ENCODE results near the gene NTRK2.

The NTRK2 gene

DNA sequence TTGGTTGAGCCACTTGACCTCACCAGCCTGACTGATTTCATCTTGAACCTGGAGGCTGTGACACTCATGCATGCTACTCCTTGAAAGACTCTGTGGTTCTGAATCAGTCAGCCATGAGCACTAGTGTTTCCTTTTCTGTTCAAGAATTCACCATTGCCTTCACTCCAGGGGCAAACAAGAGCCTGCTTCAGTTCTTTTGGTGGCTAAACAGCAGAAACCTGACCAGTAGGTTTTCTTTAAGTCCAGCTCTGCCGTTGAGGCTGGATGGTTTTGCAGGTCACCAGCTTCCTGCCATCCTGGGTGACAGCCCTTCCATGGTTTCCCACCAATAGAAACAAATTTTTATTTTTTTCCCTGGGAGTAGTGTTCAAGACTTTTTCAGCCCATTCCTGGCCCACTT lies 10.0 kb downstream of the NTRK2 start:
- Histone ChIP-seq H3K36me3 (ENCODE audit: control insufficient read depth, low read length) (no peaks in the 10 kb centered on the region), H3K79me2 (ENCODE audit: control insufficient read depth, low read length) (no peaks in the 10 kb centered on the region), H3K27me3 (ENCODE audit: control insufficient read depth, low read length) (no peaks in the 10 kb centered on the region), H3K27ac (ENCODE audit: low read depth, low read length) (no peak overlapping the region), H3F3A (ENCODE audit: control insufficient read depth, insufficient read depth) (no peaks in the 10 kb centered on the region), H3K9me3 (ENCODE audit: control insufficient read depth, insufficient read depth, low read length) (no peaks in the 10 kb centered on the region), H3K4me3 (ENCODE audit: low read length) (no peak overlapping the region), H4K20me1 (ENCODE audit: control insufficient read depth, insufficient read depth, low read depth, low read length) (no peaks in the 10 kb centered on the region), H3K4me1 (ENCODE audit: control insufficient read depth, low read length) (no peaks in the 10 kb centered on the region), H3K4me2 (ENCODE audit: low read length) (no peak overlapping the region), H3K9me2 (replicated peaks; ENCODE audit: control insufficient read depth, low read length) (no peaks in the 10 kb centered on the region)
- TF ChIP-seq EZH2phosphoT487 (IDR thresholded peaks at IDR 0.05; ENCODE audit: borderline replicate concordance, low read length) = no peak
- TF ChIP-seq, protein P1, sequence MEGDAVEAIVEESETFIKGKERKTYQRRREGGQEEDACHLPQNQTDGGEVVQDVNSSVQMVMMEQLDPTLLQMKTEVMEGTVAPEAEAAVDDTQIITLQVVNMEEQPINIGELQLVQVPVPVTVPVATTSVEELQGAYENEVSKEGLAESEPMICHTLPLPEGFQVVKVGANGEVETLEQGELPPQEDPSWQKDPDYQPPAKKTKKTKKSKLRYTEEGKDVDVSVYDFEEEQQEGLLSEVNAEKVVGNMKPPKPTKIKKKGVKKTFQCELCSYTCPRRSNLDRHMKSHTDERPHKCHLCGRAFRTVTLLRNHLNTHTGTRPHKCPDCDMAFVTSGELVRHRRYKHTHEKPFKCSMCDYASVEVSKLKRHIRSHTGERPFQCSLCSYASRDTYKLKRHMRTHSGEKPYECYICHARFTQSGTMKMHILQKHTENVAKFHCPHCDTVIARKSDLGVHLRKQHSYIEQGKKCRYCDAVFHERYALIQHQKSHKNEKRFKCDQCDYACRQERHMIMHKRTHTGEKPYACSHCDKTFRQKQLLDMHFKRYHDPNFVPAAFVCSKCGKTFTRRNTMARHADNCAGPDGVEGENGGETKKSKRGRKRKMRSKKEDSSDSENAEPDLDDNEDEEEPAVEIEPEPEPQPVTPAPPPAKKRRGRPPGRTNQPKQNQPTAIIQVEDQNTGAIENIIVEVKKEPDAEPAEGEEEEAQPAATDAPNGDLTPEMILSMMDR (IDR thresholded peaks at IDR 0.05; ENCODE audit: low read depth, low read length, poor library complexity, severe bottlenecking) = no peak

DNA sequence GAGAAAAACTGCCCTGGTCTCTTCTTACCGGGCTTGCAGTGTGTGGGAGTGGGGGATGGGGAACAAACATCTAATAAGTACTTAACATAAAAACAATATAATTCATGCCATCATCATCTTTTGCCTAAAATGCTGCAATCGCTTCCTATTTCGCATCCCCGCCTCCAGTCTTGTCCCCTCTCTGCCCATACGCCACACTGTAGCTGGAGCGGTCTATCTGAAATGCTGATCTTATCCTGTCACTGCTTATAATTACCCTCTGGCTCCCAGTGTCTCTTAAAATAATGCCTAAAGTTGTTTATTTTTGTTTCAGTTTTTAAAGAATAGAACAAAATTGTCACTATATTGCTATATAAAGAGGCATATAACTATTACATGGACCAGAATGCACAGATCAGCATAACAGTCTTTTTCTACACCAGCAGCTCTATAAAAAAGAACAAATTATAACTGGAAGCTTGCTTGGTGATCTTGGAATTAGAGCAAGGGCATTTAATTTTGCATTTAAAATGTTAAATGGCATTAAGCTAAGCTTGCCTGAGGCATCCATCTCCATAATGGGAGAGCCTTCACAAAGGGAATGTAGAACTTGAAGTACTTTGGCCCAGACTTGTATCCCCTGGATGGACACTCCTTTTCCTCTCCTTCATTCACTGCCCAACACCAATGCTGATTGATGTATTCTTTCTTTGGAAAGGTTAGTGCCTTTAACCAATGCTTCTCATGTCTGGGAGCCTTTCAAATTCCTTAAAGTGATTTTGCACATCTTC lies 12.2 kb downstream of the NTRK2 start:
- Histone ChIP-seq H3F3A (ENCODE audit: control insufficient read depth, insufficient read depth) (no peaks in the 10 kb centered on the region), H3K27ac (ENCODE audit: low read depth, low read length) (no peak overlapping the region), H3K4me2 (ENCODE audit: low read length) (no peak overlapping the region), H3K4me1 (ENCODE audit: control insufficient read depth, low read length) (no peaks in the 10 kb centered on the region), H3K9me2 (replicated peaks; ENCODE audit: control insufficient read depth, low read length) (no peaks in the 10 kb centered on the region), H3K36me3 (ENCODE audit: control insufficient read depth, low read length) (no peaks in the 10 kb centered on the region), H3K4me3 (ENCODE audit: low read length) (no peak overlapping the region), H3K9me3 (ENCODE audit: control insufficient read depth, insufficient read depth, low read length) (no peaks in the 10 kb centered on the region), H4K20me1 (ENCODE audit: control insufficient read depth, insufficient read depth, low read depth, low read length) (no peaks in the 10 kb centered on the region), H3K27me3 (ENCODE audit: control insufficient read depth, low read length) (no peaks in the 10 kb centered on the region), H3K79me2 (ENCODE audit: control insufficient read depth, low read length) (no peaks in the 10 kb centered on the region)
- TF ChIP-seq EZH2phosphoT487 (IDR thresholded peaks at IDR 0.05; ENCODE audit: borderline replicate concordance, low read length) = no peak
- TF ChIP-seq, protein P1 (IDR thresholded peaks at IDR 0.05; ENCODE audit: low read depth, low read length, poor library complexity, severe bottlenecking) = no peak

DNA sequence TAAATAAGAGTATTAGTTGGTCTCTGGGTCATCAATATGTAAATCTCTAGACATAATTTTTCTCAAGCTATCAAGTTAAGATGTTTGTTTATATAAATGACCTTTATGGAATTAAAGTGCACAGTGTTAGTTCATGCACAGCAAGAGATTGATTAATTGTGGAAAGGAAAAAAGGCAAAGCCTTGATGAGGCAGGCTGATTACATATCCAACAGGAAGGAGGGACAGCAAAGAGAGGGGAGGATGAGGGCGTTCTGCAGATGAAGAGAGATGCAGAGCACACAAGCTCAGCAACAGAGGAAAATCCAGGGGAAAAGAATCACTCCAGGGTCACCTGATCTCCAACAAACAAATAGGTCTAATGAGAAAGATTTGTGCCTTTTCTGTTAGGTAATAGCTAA lies 16.5 kb downstream of the NTRK2 start:
- no peak overlapping the region for H3K27ac ChIP-seq (ENCODE audit: low read depth, low read length)
- no peak overlapping the region for H3K4me3 ChIP-seq (ENCODE audit: low read length)
- H3K4me1 ChIP-seq (ENCODE audit: control insufficient read depth, low read length) = no peaks in the 10 kb centered on the region
- H3K9me3 ChIP-seq (ENCODE audit: control insufficient read depth, insufficient read depth, low read length) = no peaks in the 10 kb centered on the region
- no peaks in the 10 kb centered on the region for H3K36me3 ChIP-seq (ENCODE audit: control insufficient read depth, low read length)
- H3F3A ChIP-seq (ENCODE audit: control insufficient read depth, insufficient read depth) = no peaks in the 10 kb centered on the region
- no peaks in the 10 kb centered on the region for H3K79me2 ChIP-seq (ENCODE audit: control insufficient read depth, low read length)
- no peaks in the 10 kb centered on the region for H4K20me1 ChIP-seq (ENCODE audit: control insufficient read depth, insufficient read depth, low read depth, low read length)
- no peak overlapping the region for H3K4me2 ChIP-seq (ENCODE audit: low read length)
- H3K27me3 ChIP-seq (ENCODE audit: control insufficient read depth, low read length) = no peaks in the 10 kb centered on the region
- no peak for TF ChIP-seq EZH2phosphoT487 (IDR thresholded peaks at IDR 0.05; ENCODE audit: borderline replicate concordance, low read length)
- H3K9me2 ChIP-seq (replicated peaks; ENCODE audit: control insufficient read depth, low read length) = no peaks in the 10 kb centered on the region

DNA sequence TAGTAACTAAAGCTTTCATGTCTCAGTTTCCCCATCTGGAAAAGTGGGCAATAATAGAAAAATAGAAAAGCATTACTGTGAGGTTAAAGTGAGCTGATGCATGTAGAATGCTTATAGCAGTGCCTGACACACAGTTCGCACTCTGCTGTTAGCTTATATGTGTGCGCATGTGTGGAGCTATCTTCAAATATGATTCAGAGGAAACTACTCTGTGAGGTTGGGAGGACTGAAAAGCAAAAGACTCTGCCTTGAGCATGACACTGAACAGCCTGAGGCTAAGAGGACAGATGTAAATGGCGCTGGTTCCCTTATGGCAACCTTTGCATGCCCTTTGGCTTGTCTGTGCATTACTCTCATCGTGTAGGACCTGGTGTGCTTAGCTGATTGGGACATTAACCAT lies 19.4 kb downstream of the NTRK2 start:
- no peaks in the 10 kb centered on the region for H4K20me1 ChIP-seq (ENCODE audit: control insufficient read depth, insufficient read depth, low read depth, low read length)
- H3K9me2 ChIP-seq (replicated peaks; ENCODE audit: control insufficient read depth, low read length) = no peaks in the 10 kb centered on the region
- H3K27ac ChIP-seq (ENCODE audit: low read depth, low read length) = no peak overlapping the region
- TF ChIP-seq EZH2phosphoT487 (IDR thresholded peaks at IDR 0.05; ENCODE audit: borderline replicate concordance, low read length) = no peak
- TF ChIP-seq, protein P1 (IDR thresholded peaks at IDR 0.05; ENCODE audit: low read depth, low read length, poor library complexity, severe bottlenecking) = no peak
- H3K36me3 ChIP-seq (ENCODE audit: control insufficient read depth, low read length) = no peaks in the 10 kb centered on the region
- no peaks in the 10 kb centered on the region for H3K9me3 ChIP-seq (ENCODE audit: control insufficient read depth, insufficient read depth, low read length)
- no peaks in the 10 kb centered on the region for H3K79me2 ChIP-seq (ENCODE audit: control insufficient read depth, low read length)
- H3F3A ChIP-seq (ENCODE audit: control insufficient read depth, insufficient read depth) = no peaks in the 10 kb centered on the region
- no peaks in the 10 kb centered on the region for H3K27me3 ChIP-seq (ENCODE audit: control insufficient read depth, low read length)
- H3K4me1 ChIP-seq (ENCODE audit: control insufficient read depth, low read length) = no peaks in the 10 kb centered on the region
- no peak overlapping the region for H3K4me2 ChIP-seq (ENCODE audit: low read length)
- H3K4me3 ChIP-seq (ENCODE audit: low read length) = no peak overlapping the region
